Stomach (tissue), 4 donors: ENCODE results near the gene ADGRL2.

ENCODE experiments used
- EP300 ChIP-seq: sonication (generic); formaldehyde crosslinking; IDR thresholded peaks from one replicate; pipeline ENCODE4 v1.6.1; 2017; ENCODE audit warnings: antibody characterized with exemption
- POLR2A ChIP-seq, 4 donors: fragments of 450-650 bp; IDR thresholded peaks; one replicate each; pipeline ENCODE4 v1.6.1; 2016; ENCODE audit warnings: antibody characterized with exemption in 4 of 4, control low read depth in 2 of 4, mild to moderate bottlenecking in 1 of 4, moderate library complexity in 1 of 4
- POLR2AphosphoS5 ChIP-seq, 3 donors: sonication (generic); formaldehyde crosslinking; IDR thresholded peaks; one replicate each; pipeline ENCODE4 v1.6.1; 2016; ENCODE audit warnings: antibody characterized with exemption in 3 of 3
- TF ChIP-seq, protein P1 (sequence below), 7 experiments: fragments of 450-650 bp in 4 of 7; fragments of 200-600 bp in 3 of 7; sonication (generic) in 3 of 7; IDR thresholded peaks; one replicate each; pipeline ENCODE4 v1.5.1; 2016 to 2019; ENCODE audit warnings: antibody characterized with exemption in 7 of 7, control low read depth in 2 of 7, mild to moderate bottlenecking in 1 of 7

DNA sequence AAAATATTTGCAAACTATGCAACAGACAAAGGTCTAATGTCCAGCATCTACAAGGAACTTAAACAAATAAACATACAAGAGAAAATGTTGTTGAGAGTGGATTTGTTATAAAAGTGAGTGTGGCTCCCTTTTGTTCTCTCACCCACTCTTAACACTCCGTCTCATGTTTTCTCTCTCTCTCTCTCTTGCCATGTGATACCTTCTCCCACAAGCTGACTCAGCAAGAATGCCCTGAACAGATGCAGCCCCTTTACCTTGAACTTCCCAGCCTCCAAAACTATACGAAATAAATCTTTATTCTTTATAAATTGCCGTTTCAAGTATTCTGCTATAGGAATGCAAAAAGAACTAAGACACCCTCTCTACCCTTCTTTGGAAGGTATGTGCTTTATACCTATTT, 234.1 kb downstream of the ADGRL2 start:
- TF ChIP-seq, protein P1, sequence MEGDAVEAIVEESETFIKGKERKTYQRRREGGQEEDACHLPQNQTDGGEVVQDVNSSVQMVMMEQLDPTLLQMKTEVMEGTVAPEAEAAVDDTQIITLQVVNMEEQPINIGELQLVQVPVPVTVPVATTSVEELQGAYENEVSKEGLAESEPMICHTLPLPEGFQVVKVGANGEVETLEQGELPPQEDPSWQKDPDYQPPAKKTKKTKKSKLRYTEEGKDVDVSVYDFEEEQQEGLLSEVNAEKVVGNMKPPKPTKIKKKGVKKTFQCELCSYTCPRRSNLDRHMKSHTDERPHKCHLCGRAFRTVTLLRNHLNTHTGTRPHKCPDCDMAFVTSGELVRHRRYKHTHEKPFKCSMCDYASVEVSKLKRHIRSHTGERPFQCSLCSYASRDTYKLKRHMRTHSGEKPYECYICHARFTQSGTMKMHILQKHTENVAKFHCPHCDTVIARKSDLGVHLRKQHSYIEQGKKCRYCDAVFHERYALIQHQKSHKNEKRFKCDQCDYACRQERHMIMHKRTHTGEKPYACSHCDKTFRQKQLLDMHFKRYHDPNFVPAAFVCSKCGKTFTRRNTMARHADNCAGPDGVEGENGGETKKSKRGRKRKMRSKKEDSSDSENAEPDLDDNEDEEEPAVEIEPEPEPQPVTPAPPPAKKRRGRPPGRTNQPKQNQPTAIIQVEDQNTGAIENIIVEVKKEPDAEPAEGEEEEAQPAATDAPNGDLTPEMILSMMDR (IDR thresholded peaks at IDR 0.05): no peak
- TF ChIP-seq POLR2AphosphoS5 (IDR thresholded peaks at IDR 0.05): no peak
- no peak for TF ChIP-seq EP300
- TF ChIP-seq POLR2A (IDR thresholded peaks at IDR 0.05): no peak
